Measurements from ENCODE around the gene ARID3A.

- no peak for TF ChIP-seq POLR2A (IDR thresholded peaks at IDR 0.05)
- TF ChIP-seq CTCF (IDR thresholded peaks at IDR 0.05): no peak
Observed at GRCh38 chr19:939439-939838, 13.6 kb downstream of the ARID3A start.
